Activated CD8-positive, alpha-beta memory T cell treated with anti-CD3 and anti-CD28 coated beads, Interleukin-2, amount 50 U/mL, for 24 hours (primary cell): Measurements from ENCODE around the gene GFOD1.

Source experiments
- DNase-seq: peaks from one replicate; pipeline ENCODE4 v3.0.0-alpha.2; 2020; ENCODE audit errors: extremely low read depth

GFOD1 gene

DNA sequence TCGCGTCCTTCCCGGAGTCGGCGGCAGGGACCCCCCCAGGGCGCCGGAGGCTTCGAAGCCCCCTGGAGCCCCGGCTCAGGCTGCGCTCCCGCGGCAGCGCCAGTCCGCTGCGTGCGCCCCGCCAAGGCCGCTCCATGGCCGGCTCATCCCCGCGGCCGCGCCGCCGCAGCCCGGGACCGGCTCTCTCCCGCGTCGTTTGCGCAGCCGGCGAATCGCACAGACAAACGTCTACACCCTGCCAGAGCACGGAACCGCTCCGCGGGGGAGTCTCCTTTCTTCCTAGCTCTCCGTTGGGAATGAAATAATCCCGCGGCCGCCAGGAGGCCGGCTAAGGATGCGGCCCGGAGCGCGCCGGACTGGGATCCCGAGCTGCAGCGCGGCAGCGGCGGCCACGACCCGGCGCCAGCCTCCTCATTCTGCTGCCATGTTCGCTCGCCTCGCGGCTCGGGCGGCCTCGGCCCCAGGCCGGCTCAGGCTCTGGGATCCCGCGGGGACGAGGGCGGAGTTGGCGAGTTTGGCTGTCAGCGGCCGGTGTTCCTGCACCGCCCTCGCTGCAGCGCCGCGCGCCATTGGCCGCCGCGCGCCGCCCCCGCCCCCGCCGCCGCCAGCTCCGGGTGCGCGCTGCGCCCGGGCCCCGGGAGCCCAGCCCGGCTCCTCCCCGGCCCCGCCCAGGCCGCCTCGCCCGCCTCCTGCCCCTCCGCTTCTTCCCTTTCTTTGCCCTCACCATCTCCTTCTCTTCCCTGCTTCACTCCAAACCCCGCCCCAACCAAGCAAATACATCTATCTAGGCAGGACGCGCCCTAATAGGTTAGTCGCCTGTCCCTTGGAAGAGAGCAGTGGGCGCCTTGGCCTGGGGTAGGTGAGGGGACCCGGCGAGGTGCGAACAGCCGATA lies at the start of gene GFOD1:
TSS of gene GFOD1 (minus strand) at position 479 of the 893 bp plus-strand sequence. CDS start 710 bp downstream, outside the sequence.
- DNase-seq = no peak

- no peak for DNase-seq
Measured at GRCh38 chr6:13536796-13537526, 49.6 kb upstream of the GFOD1 start.

DNA sequence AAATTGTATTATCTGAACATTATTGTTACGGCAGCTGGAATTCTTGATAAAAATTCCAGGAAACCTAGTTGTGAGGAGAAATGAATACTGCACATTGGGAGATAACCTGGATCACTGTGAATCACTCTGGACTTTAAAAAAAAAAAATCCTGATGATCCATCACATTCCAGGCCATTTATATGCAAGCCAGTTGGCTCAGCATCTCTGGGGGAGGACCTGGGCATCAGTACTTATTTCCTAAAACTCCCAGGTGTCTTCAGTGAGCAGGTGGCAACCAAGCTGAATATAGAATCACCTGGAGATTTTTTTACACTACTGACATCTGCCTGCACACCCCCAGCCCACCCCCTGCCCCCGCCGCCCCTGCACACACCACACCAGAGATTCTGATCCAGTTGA lies 47.9 kb upstream of the GFOD1 start:
- no peak for DNase-seq

DNA sequence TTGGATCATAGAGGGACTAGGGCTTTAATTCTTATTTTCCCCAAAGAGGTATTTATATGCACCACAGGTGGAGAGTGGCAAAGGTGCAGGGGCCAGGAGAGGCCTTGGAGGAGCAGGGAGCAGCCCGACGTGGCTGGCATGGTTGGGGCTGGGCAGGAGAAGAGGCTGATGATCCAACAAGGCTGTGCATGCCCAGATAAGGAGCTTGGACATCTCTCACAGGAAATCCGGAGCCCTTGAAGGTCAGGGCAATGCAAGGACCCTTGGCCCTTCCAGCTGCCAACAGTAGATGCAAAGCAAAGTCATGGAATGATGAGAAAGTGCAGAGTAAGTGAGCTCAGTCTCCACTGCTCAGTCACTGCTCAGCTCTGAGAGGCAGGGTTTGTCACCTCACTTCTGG lies 47.1 kb upstream of the GFOD1 start:
- no peak for DNase-seq

DNA sequence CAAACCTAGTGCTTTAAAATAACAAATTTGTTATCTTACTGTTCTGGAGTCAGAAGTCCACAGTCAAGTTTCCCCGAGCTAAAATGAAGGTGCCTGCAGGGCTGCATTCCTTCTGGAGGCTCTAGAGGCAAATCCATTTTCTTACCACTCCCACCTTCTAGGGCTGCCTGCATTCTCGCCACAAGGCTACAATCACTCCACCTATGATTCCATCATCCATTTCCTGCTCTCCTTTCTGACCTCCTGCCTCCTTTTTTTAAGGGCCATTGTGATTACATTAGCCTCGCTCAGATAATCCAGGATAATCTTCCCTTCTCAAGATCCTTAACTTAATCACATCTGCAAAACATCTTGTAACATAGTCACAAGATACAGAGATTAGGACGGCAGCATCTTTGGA lies 44.6 kb upstream of the GFOD1 start:
- DNase-seq = no peak

DNA sequence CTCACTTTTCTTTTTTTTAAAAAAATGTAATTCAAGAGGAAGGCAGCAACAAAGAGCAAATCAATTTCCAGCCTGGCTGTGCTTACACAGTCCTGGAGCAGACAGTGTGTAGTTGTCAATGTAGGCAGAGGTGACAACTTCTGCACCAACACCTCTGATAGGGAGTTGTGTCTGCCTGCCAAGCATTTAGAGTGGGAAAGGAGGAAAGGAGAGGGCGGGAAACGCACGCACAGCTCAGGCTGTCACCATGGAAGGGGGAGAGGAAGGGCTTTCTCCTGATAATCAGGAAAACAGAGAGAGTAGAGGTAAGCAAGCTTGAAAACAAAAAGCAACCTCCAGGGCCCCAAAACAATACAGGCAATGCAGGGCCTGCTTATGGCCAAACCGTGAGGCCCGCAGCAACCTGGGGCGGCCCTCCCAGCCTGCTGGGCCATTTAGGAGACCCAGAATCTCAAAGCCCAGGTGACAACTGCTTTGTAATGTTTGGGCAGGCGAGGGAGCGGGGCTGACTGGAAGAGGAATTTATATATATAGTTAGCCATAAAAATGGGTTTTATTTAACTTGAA lies 41.5 kb upstream of the GFOD1 start:
- DNase-seq = no peak

DNA sequence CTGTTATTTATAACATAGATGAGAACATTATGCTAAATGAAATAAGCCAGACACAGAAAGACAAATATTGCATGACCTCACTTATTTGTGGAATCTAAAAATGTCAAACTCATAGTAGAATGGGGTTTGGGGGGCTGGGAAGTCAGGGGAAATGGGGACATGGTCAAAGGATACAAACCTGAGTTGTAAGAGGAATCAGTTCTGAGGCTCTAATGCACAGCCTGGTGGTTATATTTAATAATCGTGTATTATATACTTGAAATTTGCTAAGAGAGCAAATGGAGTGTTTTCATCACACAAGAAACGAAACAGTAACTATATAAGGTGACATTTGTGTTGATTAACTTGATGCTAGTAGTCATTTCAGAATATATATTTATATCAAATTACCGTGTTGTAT lies 40.8 kb upstream of the GFOD1 start:
- no peak for DNase-seq

DNA sequence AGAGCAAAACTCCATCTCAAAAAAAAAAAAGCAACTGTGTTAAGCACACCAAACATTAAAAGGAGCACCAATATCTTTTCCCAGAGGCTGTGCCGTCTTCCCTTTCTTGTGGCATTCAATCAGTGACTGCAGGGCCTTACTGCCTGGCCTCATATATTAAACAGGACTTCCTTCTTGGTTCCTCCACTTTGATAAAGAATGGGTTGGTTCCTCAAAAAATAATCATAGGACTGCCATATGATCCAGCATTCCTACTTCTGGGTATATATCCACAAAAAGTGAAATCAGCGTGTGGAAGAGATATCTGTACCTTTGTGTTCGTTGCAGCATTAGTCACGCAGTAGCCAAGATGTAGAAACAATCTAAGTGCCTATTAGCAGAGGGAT lies 40.3 kb upstream of the GFOD1 start:
- no peak for DNase-seq

GRCh38 chr6:13526727-13527670 lies 39.6 kb upstream of the GFOD1 start:
- no peak for DNase-seq

- no peak for DNase-seq
Measured at GRCh38 chr6:13526357-13526726, 38.9 kb upstream of the GFOD1 start.

- DNase-seq = no peak
Measured at GRCh38 chr6:13524801-13525508, 37.6 kb upstream of the GFOD1 start.

DNA sequence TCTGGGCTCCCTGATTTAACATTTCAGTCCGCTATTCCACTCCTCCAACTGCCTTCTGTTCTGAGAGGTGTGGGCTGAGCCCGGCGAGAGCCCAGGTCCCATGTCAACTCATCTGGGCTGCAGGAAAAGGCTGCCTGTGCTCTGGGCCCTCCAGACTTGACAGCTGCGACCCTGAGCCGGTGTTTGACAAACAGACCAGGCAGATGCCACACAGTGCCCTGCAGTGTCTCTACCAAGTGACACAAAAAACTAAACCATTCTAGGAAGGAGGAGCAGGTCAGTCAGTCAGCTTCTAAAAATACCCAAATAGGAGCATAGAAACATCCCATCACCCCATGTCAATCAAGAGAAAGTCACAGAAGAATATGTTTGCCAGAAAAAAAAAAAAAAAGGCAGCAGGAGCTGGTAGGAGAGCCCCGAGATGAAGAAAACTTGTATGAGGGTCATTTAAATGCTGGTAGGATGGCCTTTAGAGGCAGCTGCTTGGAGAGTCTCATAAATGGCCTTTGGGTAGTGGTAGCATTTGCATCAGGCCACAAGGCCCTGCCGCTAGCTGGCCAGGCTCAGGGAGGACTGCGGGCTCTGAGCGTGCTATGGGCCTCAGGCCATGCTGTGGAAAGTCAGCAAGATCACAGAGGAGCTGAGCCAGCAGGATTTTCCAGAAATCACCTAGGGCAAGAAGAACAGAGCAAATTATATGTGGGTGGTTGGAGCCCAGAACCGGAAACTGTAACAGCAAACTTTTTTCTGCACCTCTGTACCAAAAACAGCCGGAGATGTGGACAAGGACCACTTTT lies 36.6 kb upstream of the GFOD1 start:
- DNase-seq = no peak

- no peak for DNase-seq
Measured at GRCh38 chr6:13522656-13523055, 35.3 kb upstream of the GFOD1 start.

DNA sequence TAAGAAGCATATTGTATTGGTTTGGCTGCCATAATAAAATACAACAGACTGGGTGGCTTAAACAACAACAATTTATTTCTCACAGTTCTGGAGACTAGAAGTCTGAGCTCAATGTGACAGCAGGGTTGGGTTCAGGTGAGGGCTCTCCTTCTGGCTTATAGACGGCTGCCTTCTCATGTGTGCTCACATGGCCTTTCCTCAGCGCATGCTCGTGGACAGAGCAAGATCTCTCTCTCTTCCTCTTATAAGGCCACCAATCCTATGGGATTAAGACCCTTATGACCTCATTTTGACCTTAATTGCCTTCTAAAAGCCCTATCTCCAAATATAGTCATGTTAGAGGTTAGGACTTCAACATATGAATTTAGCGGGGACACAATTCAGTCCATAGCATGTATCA lies 32.4 kb upstream of the GFOD1 start:
- no peak for DNase-seq

- DNase-seq = no peak
Measured at GRCh38 chr6:13517116-13517515, 29.7 kb upstream of the GFOD1 start.

GRCh38 chr6:13515912-13516311 lies 28.5 kb upstream of the GFOD1 start:
- no peak for DNase-seq

- no peak for DNase-seq
Measured at GRCh38 chr6:13513626-13514502, 26.5 kb upstream of the GFOD1 start.

DNA sequence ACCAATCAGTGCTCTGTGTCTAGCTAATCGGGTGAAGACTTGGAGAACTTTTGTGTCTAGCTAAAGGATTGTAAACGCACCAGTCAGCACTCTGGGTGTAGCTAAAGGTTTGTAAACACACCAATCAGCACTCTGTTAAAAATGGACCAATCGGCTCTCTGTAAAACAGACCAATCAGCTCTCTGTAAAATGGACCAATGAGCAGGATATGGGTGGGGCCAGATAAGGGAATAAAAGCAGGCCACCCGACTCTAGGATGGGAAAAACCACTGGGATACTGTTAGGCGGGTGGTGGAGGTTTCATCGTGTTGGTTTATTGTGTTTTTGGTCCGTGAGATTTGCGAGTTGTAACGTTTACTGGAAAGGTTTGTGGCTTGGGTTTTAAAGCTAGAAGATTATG lies 25.5 kb upstream of the GFOD1 start:
- no peak for DNase-seq
